H1 (cell line): Measurements from ENCODE around the gene SLC47A2. TPM values are rescaled to one million over a fixed set of nuclear protein-coding genes. Genes with fewer than 3 reads are reported as not detected.

ENCODE experiments used
- CHD7 ChIP-seq: fragments of 300-600 bp; sonication (generic); IDR thresholded peaks from 2 replicates; pipeline ENCODE4 v1.7.1; 2012; ENCODE audit warnings: low read length, moderate library complexity, mild to moderate bottlenecking, inconsistent platforms; ENCODE audit not compliant: insufficient replicate concordance
- CREB1 ChIP-seq: IDR thresholded peaks from 2 replicates; pipeline ENCODE4 v1.6.1; 2012; ENCODE audit warnings: inconsistent platforms
- EP300 ChIP-seq, 2 experiments: IDR thresholded peaks; 1 replicate in 1 of 2; 2 replicates in 1 of 2; pipeline ENCODE4 v1.6.1; 2011 to 2012; ENCODE audit warnings: low read depth in 2 of 2, low read length in 2 of 2, mild to moderate bottlenecking in 2 of 2, borderline replicate concordance in 1 of 2, inconsistent platforms in 1 of 2, moderate library complexity in 1 of 2
- FOSL1 ChIP-seq: IDR thresholded peaks from 2 replicates; pipeline ENCODE4 v1.6.1; 2011; ENCODE audit warnings: mild to moderate bottlenecking, low read depth, low read length, moderate library complexity; ENCODE audit not compliant: insufficient read depth
- NRF1 ChIP-seq: IDR thresholded peaks from 2 replicates; pipeline ENCODE4 v1.6.1; 2011; ENCODE audit warnings: mild to moderate bottlenecking, low read depth, low read length, improper control_type of control experiment
- SP1 ChIP-seq: IDR thresholded peaks from 2 replicates; pipeline ENCODE4 v1.6.1; 2011; ENCODE audit warnings: low read depth, low read length
- polyA plus RNA-seq, 7 experiments: library from polyadenylated mRNA; depleted of rRNA in 3 of 7; stranded (reverse) in 5 of 7; unstranded in 2 of 7; fragments of >200 nt in 5 of 7; fragments of 200-250 nt in 2 of 7; gene quantifications; 1 replicate in 5 of 7; 2 replicates in 1 of 7; 4 replicates in 1 of 7; pipeline versions ENCODE4 v1.2.1 to v1.2.3, GENCODE V29; 2011 to 2013; ENCODE audit warnings: missing spikeins in 2 of 7, mixed read lengths in 2 of 7
- total RNA-seq: library from RNA; stranded (reverse); fragmentation: NEBNext Ultra II Directional; extraction: Animal tissue kit (Norgen Biotek cat#: 25700); gene quantifications from 2 replicates; pipeline ENCODE4 v1.2.1, GENCODE V29; 2021

The SLC47A2 gene
- total and polyA plus RNA-seq, 2 of the 8 experiments (the other 6 are each of a cell fraction or from before 2014, with no cell fraction given) = not detected

- TF ChIP-seq CHD7 (no peak), FOSL1 (no peak), SP1 (no peak), EP300 (IDR thresholded peaks at IDR 0.05; ENCODE audit: borderline replicate concordance in 1 of 2, low read depth in 2 of 2, low read length in 2 of 2) (no peak), NRF1 (no peak), CREB1 (no peak)
- TF ChIP-seq, all 59 proteins: peak for 0
These were observed 3.2 kb upstream of the SLC47A2 start (continued) for GRCh38 chr17:19719355-19720209.
